ENCODE results near the gene SLFN12L. TPM values are rescaled to one million over a fixed set of nuclear protein-coding genes. Genes with fewer than 3 reads are reported as not detected.

SLFN12L gene
- total and polyA plus RNA-seq, 9 of the 15 experiments (the other 6 are each of a cell fraction or from before 2014, with no cell fraction given), result 0.04 to 0.31 (median 0.08) TPM; not detected in 3

- TF ChIP-seq MYC (IDR thresholded peaks at IDR 0.05; ENCODE audit: low read depth, low read length) (peak; percentile 92), MYC (CRISPR knock-in tag; IDR thresholded peaks at IDR 0.05; ENCODE audit: borderline replicate concordance, low read depth) (peak; percentile 49; the same call in 1 of the 2 replicates), GTF2E2 (tag; IDR thresholded peaks at IDR 0.05) (peak; percentile 86)
These were observed 40.9 kb upstream of the SLFN12L start, which contains the start of gene PEX12 (continued) for GRCh38 chr17:35578197-35578928.

GRCh38 chr17:35577830-35578196 lies 40.3 kb upstream of the SLFN12L start:
- H3K9ac ChIP-seq (ENCODE audit: insufficient read depth in 1 of 2, low read depth in 2 of 2, low read length in 2 of 2), result peak overlapping the region; percentile 97 to 99
- ChIA-PET POLR2A (interaction anchor here (0.6 to 7.9 kb wide), 11 partner anchors 11 to 1158 kb away, joined by 3 to 132 read pairs (median 7); partner anchors contain the start of genes AP2B1, SLFN12L and SLFN14), CTCF (ENCODE audit: low intra/inter-chr PET ratio) (no interaction called here)
- H3K27me3 ChIP-seq (ENCODE audit: control insufficient read depth in 2 of 2, insufficient read depth in 2 of 2, low read length in 2 of 2), result no peaks in the 10 kb centered on the region
- intact Hi-C loops (cut with micrococcal nuclease), result loop anchor here (1.0 kb wide), 2 partner anchors 8 to 9 kb away; partner anchors contain the start of gene AP2B1
- H3K9me1 ChIP-seq (ENCODE audit: control insufficient read depth, insufficient read depth, low read length), result no peaks in the 10 kb centered on the region
- FAIRE-seq, result peak; percentile 72
- peak overlapping the region; percentile 97 for H3K4me2 ChIP-seq (ENCODE audit: insufficient read depth, low read length)
- peak in 3 of 4 experiments; percentile 21 to 51 (median 22) for DNase-seq (ENCODE audit: extremely low read depth in 1 of 4, low spot score in 3 of 4)
- H3K4me1 ChIP-seq (replicated peaks in 1 of 2; ENCODE audit: control insufficient read depth in 2 of 2, insufficient read depth in 2 of 2, low read length in 2 of 2), result peaks cover 3 to 22% of the 10 kb centered on the region in 2 experiments; a peak in 3 of 5 replicates
- peaks cover 46% of the 10 kb centered on the region for H3K79me2 ChIP-seq (ENCODE audit: control insufficient read depth, insufficient read depth, low read length)
- peak overlapping the region; percentile 77 for H3K4me3 ChIP-seq
- no peaks in the 10 kb centered on the region for H4K20me1 ChIP-seq (replicated peaks; ENCODE audit: control insufficient read depth, insufficient read depth, low read length)
- peak; percentile 46 for ATAC-seq
- in situ Hi-C loops (cut with MboI), result no loop called here
- TSS peak; percentile 83 for BruUV-seq (replicated peaks)
- H2AFZ ChIP-seq (ENCODE audit: low read depth, low read length), result peak overlapping the region; percentile 81
- 0% methylated on average over 8 of the region's 8 CpGs for WGBS (ENCODE audit: insufficient coverage, low coverage, missing lambda C conversion rate)
- H3K27ac ChIP-seq (ENCODE audit: extremely low read depth, low read depth, low read length), result peak overlapping the region; percentile 95
- peaks cover 39% of the 10 kb centered on the region for H3K36me3 ChIP-seq (ENCODE audit: control insufficient read depth, insufficient read depth, low read length)
- H3K9me3 ChIP-seq (replicated peaks; ENCODE audit: control insufficient read depth, insufficient read depth, low read depth, low read length), result no peaks in the 10 kb centered on the region
- no peak for TF ChIP-seq ZNF407 (IDR thresholded peaks at IDR 0.05; ENCODE audit: low read depth)
- TF ChIP-seq MCM3 (IDR thresholded peaks at IDR 0.05), result no peak
- no peak for TF ChIP-seq ZNF79 (CRISPR knock-in tag; IDR thresholded peaks at IDR 0.05; ENCODE audit: low read depth)
- 0 out of 2 replicates have a peak, but pooled peaks have one; percentile 6 for TF ChIP-seq RAD51 (IDR thresholded peaks at IDR 0.05; ENCODE audit: borderline replicate concordance, low read depth)
- TF ChIP-seq TAF9B (IDR thresholded peaks at IDR 0.05; ENCODE audit: partially characterized antibody), result no peak
- no peak for TF ChIP-seq MTA2 (IDR thresholded peaks at IDR 0.05; ENCODE audit: low read depth)
- TF ChIP-seq DEAF1 (CRISPR knock-in tag; IDR thresholded peaks at IDR 0.05), result 0 out of 2 replicates have a peak, but pooled peaks have one; percentile 1

All from K562 (cell line).